Measurements from ENCODE around the gene NFIA. TPM values are rescaled to one million over a fixed set of nuclear protein-coding genes. Genes with fewer than 3 reads are reported as not detected.

The NFIA gene
- total RNA-seq, 1 experiment from 2014 or later: 0.35 TPM

DNA sequence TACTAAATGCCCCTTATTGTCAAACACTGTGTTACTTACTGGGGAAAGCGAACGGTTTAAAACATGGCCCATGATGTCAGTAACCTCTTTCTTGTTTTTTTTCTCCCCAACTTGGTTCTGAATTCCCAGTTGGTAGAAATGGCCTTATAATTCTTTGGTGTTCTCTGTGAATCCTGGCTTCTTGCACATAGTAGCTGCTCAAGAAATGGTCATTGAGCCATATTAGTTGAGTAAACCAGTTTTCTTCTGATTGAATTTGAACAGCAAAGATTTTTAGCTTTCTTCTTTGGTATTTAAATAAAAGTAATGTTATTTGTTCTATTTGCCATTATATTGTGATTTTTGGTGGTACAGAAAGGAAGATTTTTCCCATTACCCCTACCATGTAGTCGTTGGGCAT is 87.3 kb downstream of the NFIA start:
- Mint-ChIP-seq H3K27me3 (ENCODE audit: low read depth) (no peaks in the 10 kb centered on the region), H3K9me3 (no peaks in the 10 kb centered on the region), H3K36me3 (ENCODE audit: insufficient read depth in 1 of 3, low read depth in 3 of 3) (no peaks in the 10 kb centered on the region), H3K27ac (no peak overlapping the region), H3K4me1 (peaks cover 9 to 10% of the 10 kb centered on the region in 2 experiments), H3K4me3 (no peak overlapping the region)
- H2AFZ ChIP-seq (ENCODE audit: low read length): no peak overlapping the region
- H2AK5ac ChIP-seq (ENCODE audit: insufficient read length, low read length): no peak overlapping the region
- H3K18ac ChIP-seq (ENCODE audit: insufficient read length, low read depth, low read length): no peak overlapping the region
- no peaks in the 10 kb centered on the region for H3K79me1 ChIP-seq (ENCODE audit: insufficient read depth, low read depth, low read length, poor library complexity, severe bottlenecking)
- no peak overlapping the region for H4K8ac ChIP-seq (replicated peaks; ENCODE audit: insufficient read length, low read depth, low read length)
- H3K23ac ChIP-seq (ENCODE audit: insufficient read length, low read depth, low read length): no peak overlapping the region
- H2BK20ac ChIP-seq (ENCODE audit: low read depth, low read length, poor library complexity, severe bottlenecking): no peak overlapping the region
- H3K56ac ChIP-seq (ENCODE audit: insufficient read length, low read depth, low read length): no peak overlapping the region
- no peak overlapping the region for H4K5ac ChIP-seq (ENCODE audit: insufficient read length, low read depth, low read length)
- H4K20me1 ChIP-seq (ENCODE audit: control insufficient read depth, insufficient read depth, insufficient read length): no peaks in the 10 kb centered on the region
- H3K27ac ChIP-seq (ENCODE audit: insufficient read length, low read depth, low read length): no peak overlapping the region
- no peak overlapping the region for H3K14ac ChIP-seq (ENCODE audit: insufficient read depth, low read length)
- H3T11ph ChIP-seq (ENCODE audit: low read length): no peak overlapping the region
- H3K4me2 ChIP-seq (ENCODE audit: insufficient read depth, insufficient read length, low read length): no peak overlapping the region
- no peaks in the 10 kb centered on the region for H3K79me2 ChIP-seq (ENCODE audit: insufficient read depth, low read length)
- no peak overlapping the region for H2BK15ac ChIP-seq (ENCODE audit: low read depth, low read length)
- H4K91ac ChIP-seq (ENCODE audit: insufficient read length, low read depth, low read length): no peak overlapping the region
- H3K23me2 ChIP-seq (ENCODE audit: insufficient read length, low read depth, low read length, poor library complexity, severe bottlenecking): no peaks in the 10 kb centered on the region
- H2BK12ac ChIP-seq (ENCODE audit: insufficient read length, low read depth, low read length): no peak overlapping the region
- no peak overlapping the region for H3K9ac ChIP-seq (ENCODE audit: extremely low read depth, insufficient read length, low read length)
- no CpG with 5 or more reads among the region's 3 CpGs for WGBS (ENCODE audit: extremely low coverage, insufficient read length, low lambda C conversion rate)
- H2BK5ac ChIP-seq (ENCODE audit: insufficient read length, low read length): no peak overlapping the region
- H3K4ac ChIP-seq (ENCODE audit: low read depth, low read length): no peak overlapping the region
- DNase-seq: no peak
- H2BK120ac ChIP-seq (ENCODE audit: low read depth, low read length, poor library complexity, severe bottlenecking): no peak overlapping the region
- no peaks in the 10 kb centered on the region for H3K27me3 ChIP-seq (ENCODE audit: insufficient read depth, low read length)
- TF ChIP-seq, protein P1, sequence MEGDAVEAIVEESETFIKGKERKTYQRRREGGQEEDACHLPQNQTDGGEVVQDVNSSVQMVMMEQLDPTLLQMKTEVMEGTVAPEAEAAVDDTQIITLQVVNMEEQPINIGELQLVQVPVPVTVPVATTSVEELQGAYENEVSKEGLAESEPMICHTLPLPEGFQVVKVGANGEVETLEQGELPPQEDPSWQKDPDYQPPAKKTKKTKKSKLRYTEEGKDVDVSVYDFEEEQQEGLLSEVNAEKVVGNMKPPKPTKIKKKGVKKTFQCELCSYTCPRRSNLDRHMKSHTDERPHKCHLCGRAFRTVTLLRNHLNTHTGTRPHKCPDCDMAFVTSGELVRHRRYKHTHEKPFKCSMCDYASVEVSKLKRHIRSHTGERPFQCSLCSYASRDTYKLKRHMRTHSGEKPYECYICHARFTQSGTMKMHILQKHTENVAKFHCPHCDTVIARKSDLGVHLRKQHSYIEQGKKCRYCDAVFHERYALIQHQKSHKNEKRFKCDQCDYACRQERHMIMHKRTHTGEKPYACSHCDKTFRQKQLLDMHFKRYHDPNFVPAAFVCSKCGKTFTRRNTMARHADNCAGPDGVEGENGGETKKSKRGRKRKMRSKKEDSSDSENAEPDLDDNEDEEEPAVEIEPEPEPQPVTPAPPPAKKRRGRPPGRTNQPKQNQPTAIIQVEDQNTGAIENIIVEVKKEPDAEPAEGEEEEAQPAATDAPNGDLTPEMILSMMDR (conservative IDR thresholded peaks at IDR 0.05): no peak
- no peaks in the 10 kb centered on the region for H3K9me3 ChIP-seq (ENCODE audit: control insufficient read depth, low read depth, low read length)
- peaks cover 3% of the 10 kb centered on the region; the same call in 1 of the 2 replicates for H3K4me1 ChIP-seq (ENCODE audit: insufficient read depth, low read length)

Data from H9 (cell line).